Activated gamma-delta T cell treated with Interleukin-2 at 50 U/mL for 16 hours (primary cell): Measurements from ENCODE around the gene VSTM2B.

ENCODE experiments used
- DNase-seq: peaks from one replicate; pipeline ENCODE4 v3.0.0-alpha.2; 2020

VSTM2B gene

GRCh38 chr19:29571181-29571580 lies 45.4 kb downstream of the VSTM2B start:
- DNase-seq = no peak

- no peak for DNase-seq
Observed at GRCh38 chr19:29573486-29573885, 47.7 kb downstream of the VSTM2B start.

GRCh38 chr19:29574510-29574909 lies 48.7 kb downstream of the VSTM2B start:
- no peak for DNase-seq

- DNase-seq = no peak
Observed at GRCh38 chr19:29576046-29576606, 50.3 kb downstream of the VSTM2B start.

- DNase-seq = no peak
Observed at GRCh38 chr19:29576761-29577648, 51.2 kb downstream of the VSTM2B start.

- DNase-seq = no peak
Observed at GRCh38 chr19:29577649-29577963, 51.8 kb downstream of the VSTM2B start.

GRCh38 chr19:29578349-29578748 lies 52.6 kb downstream of the VSTM2B start:
- DNase-seq = no peak

- DNase-seq = no peak
Observed at GRCh38 chr19:29579308-29579910, 53.6 kb downstream of the VSTM2B start.

- no peak for DNase-seq
Observed at GRCh38 chr19:29581398-29581797, 55.6 kb downstream of the VSTM2B start.

- no peak for DNase-seq
Observed at GRCh38 chr19:29583196-29583999, 57.6 kb downstream of the VSTM2B start.

- DNase-seq = no peak
Observed at GRCh38 chr19:29586401-29586800, 60.6 kb downstream of the VSTM2B start.

- DNase-seq = no peak
Observed at GRCh38 chr19:29587059-29587458, 61.3 kb downstream of the VSTM2B start.

GRCh38 chr19:29587518-29587986 lies 61.8 kb downstream of the VSTM2B start:
- peak; percentile 58 for DNase-seq

- DNase-seq = no peak
Observed at GRCh38 chr19:29588095-29588494, 62.3 kb downstream of the VSTM2B start.

- DNase-seq = no peak
Observed at GRCh38 chr19:29590278-29590677, 64.5 kb downstream of the VSTM2B start.

- no peak for DNase-seq
Observed at GRCh38 chr19:29591670-29592069, 65.9 kb downstream of the VSTM2B start.

GRCh38 chr19:29593869-29594268 lies 68.1 kb downstream of the VSTM2B start:
- no peak for DNase-seq

- DNase-seq = no peak
Observed at GRCh38 chr19:29596080-29596727, 70.4 kb downstream of the VSTM2B start.

- DNase-seq = no peak
Observed at GRCh38 chr19:29596885-29597525, 71.2 kb downstream of the VSTM2B start.

- no peak for DNase-seq
Observed at GRCh38 chr19:29598036-29598435, 72.2 kb downstream of the VSTM2B start.

- no peak for DNase-seq
Observed at GRCh38 chr19:29598496-29598895, 72.7 kb downstream of the VSTM2B start.

- no peak for DNase-seq
Observed at GRCh38 chr19:29603308-29603707, 77.5 kb downstream of the VSTM2B start.
